Progenitor cell of endocrine pancreas (in vitro differentiated cells): ENCODE data around the gene SERPINI1. TPM values are rescaled to one million over a fixed set of nuclear protein-coding genes. Genes with fewer than 3 reads are reported as not detected.
"Not testable (repeated sequence)": the region's sequence is repeated elsewhere in the genome, so short reads cannot be mapped to it uniquely, and the experiment has no call there.

ENCODE experiments used
- DNase-seq: peaks from one replicate; pipeline ENCODE4 v3.0.0; 2021; ENCODE audit warnings: low spot score; ENCODE audit not compliant: unreplicated experiment
- H3K27ac Mint-ChIP-seq: 2 replicates; pipeline ENCODE4 v1.8.0; 2021; ENCODE audit warnings: mild to moderate bottlenecking, moderate library complexity, mixed read lengths
- H3K27me3 Mint-ChIP-seq: 2 replicates; pipeline ENCODE4 v1.8.0; 2021; ENCODE audit warnings: mixed read lengths
- H3K36me3 Mint-ChIP-seq: 2 replicates; pipeline ENCODE4 v1.8.0; 2022; ENCODE audit warnings: mixed read lengths; ENCODE audit not compliant: insufficient read depth
- H3K4me1 Mint-ChIP-seq: 2 replicates; pipeline ENCODE4 v1.8.0; 2021; ENCODE audit warnings: low read depth, mixed read lengths
- H3K4me3 Mint-ChIP-seq: 2 replicates; pipeline ENCODE4 v1.8.0; 2021; ENCODE audit warnings: low read depth, mild to moderate bottlenecking, moderate library complexity, mixed read lengths
- H3K9me3 Mint-ChIP-seq: 2 replicates; pipeline ENCODE4 v1.8.0; 2021; ENCODE audit warnings: low read depth, mixed read lengths
- total RNA-seq: library from RNA; stranded (reverse); gene quantifications from 2 replicates; pipeline ENCODE4 v1.2.1, GENCODE V29; 2021
- TF ChIP-seq, protein P1 (sequence below): fragments of 200-600 bp; sonication (generic); IDR thresholded peaks from one replicate; pipeline ENCODE4 v1.5.0; 2021; ENCODE audit warnings: antibody characterized with exemption, mild to moderate bottlenecking; ENCODE audit not compliant: unreplicated experiment

SERPINI1 gene
- total RNA-seq, 1 donor from 2014 or later = 10.7 TPM

- Mint-ChIP-seq H3K36me3 (no peaks in the 10 kb centered on the region), H3K9me3 (no peaks in the 10 kb centered on the region), H3K27me3 (no peaks in the 10 kb centered on the region), H3K4me1 (no peaks in the 10 kb centered on the region), H3K4me3 (no peak overlapping the region), H3K27ac (no peak overlapping the region)
- no peak for DNase-seq
- TF ChIP-seq, protein P1, sequence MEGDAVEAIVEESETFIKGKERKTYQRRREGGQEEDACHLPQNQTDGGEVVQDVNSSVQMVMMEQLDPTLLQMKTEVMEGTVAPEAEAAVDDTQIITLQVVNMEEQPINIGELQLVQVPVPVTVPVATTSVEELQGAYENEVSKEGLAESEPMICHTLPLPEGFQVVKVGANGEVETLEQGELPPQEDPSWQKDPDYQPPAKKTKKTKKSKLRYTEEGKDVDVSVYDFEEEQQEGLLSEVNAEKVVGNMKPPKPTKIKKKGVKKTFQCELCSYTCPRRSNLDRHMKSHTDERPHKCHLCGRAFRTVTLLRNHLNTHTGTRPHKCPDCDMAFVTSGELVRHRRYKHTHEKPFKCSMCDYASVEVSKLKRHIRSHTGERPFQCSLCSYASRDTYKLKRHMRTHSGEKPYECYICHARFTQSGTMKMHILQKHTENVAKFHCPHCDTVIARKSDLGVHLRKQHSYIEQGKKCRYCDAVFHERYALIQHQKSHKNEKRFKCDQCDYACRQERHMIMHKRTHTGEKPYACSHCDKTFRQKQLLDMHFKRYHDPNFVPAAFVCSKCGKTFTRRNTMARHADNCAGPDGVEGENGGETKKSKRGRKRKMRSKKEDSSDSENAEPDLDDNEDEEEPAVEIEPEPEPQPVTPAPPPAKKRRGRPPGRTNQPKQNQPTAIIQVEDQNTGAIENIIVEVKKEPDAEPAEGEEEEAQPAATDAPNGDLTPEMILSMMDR = no peak
Observed at GRCh38 chr3:167820102-167820865, 84.8 kb downstream of the SERPINI1 start.

- Mint-ChIP-seq H3K4me1 (no peaks in the 10 kb centered on the region), H3K36me3 (no peaks in the 10 kb centered on the region), H3K27me3 (no peaks in the 10 kb centered on the region), H3K4me3 (no peak overlapping the region), H3K9me3 (no peaks in the 10 kb centered on the region), H3K27ac (no peak overlapping the region)
- DNase-seq = no peak
- TF ChIP-seq, protein P1 = no peak
Observed at GRCh38 chr3:167821248-167821805, 85.8 kb downstream of the SERPINI1 start.

DNA sequence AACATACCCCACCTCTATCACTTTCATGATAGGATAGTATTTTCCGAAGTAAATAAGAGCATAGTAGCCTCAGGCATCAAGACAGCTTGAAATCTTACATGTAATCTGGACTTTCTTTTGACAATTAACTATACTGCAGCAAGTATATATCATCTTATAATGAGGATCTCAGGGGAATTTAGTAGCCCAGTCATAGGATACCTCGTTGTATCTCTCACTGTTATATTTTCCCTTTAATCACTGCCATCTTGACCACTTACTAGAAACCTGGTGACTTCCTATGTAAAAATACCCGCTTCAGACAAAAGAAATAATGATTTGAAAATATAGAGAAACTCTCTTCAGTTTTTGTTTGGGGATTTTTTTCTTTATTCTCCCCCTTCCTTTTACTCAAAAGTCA lies 88.2 kb downstream of the SERPINI1 start:
- H3K27me3 Mint-ChIP-seq = no peaks in the 10 kb centered on the region
- H3K36me3 Mint-ChIP-seq = no peaks in the 10 kb centered on the region
- DNase-seq = no peak
- H3K4me3 Mint-ChIP-seq = no peak overlapping the region
- H3K4me1 Mint-ChIP-seq = no peaks in the 10 kb centered on the region
- TF ChIP-seq, protein P1 = no peak
- no peaks in the 10 kb centered on the region for H3K9me3 Mint-ChIP-seq
- H3K27ac Mint-ChIP-seq = no peak overlapping the region

DNA sequence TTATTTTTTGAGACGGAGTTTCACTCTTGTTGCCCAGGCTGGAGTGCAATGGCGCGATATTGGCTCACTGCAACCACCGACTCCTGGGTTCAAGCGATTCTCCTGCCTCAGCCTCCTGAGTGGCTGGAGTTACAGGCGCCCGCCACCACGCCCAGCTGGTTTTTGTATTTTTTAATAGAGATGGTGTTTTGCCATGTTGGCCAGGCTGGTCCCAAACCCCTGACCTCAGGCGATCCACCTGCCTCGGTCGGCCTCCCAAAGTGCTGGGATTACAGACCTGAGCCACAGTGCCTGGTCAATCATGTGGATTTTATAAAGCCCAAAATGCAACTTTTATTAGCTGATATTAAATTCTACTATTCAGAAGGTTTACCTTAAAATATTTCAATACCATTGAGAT lies 92.1 kb downstream of the SERPINI1 start:
- not testable (repeated sequence) for H3K27me3 Mint-ChIP-seq, H3K4me3 Mint-ChIP-seq, H3K4me1 Mint-ChIP-seq, DNase-seq, H3K36me3 Mint-ChIP-seq, H3K9me3 Mint-ChIP-seq, H3K27ac Mint-ChIP-seq

- Mint-ChIP-seq H3K4me3 (no peak overlapping the region), H3K36me3 (no peaks in the 10 kb centered on the region), H3K4me1 (no peaks in the 10 kb centered on the region), H3K27me3 (no peaks in the 10 kb centered on the region), H3K9me3 (no peaks in the 10 kb centered on the region), H3K27ac (no peak overlapping the region)
- DNase-seq = no peak
- TF ChIP-seq, protein P1 = no peak
Observed at GRCh38 chr3:167829071-167829470, 93.5 kb downstream of the SERPINI1 start.

DNA sequence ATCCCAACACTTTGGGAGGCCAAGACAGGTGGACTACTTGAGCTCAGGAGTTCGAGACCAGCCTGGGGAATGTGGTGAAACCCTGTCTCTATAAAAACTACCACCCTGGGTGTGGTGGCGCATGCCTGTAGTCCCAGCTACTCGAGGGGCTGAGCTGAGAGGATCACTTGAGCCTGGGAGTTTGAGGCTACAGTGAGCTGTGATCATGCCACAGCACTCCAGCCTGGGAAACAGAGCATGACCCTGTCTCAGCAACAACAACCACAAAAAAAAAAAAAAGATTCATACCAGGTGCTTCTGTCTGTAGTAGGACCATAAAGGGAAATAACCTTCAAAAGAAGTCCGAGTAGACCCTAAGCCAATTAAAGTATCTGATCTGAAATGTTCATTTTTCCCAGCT lies 94.5 kb downstream of the SERPINI1 start:
- no peaks in the 10 kb centered on the region for H3K27me3 Mint-ChIP-seq
- no peak overlapping the region for H3K27ac Mint-ChIP-seq
- no peaks in the 10 kb centered on the region for H3K4me1 Mint-ChIP-seq
- no peak for DNase-seq
- H3K9me3 Mint-ChIP-seq = no peaks in the 10 kb centered on the region
- H3K4me3 Mint-ChIP-seq = no peak overlapping the region
- H3K36me3 Mint-ChIP-seq = no peaks in the 10 kb centered on the region
- TF ChIP-seq, protein P1 = no peak
